ENCODE data around the gene MRPL22.
"Not testable (repeated sequence)": the region's sequence is repeated elsewhere in the genome, so short reads cannot be mapped to it uniquely, and the experiment has no call there.

The MRPL22 gene

DNA sequence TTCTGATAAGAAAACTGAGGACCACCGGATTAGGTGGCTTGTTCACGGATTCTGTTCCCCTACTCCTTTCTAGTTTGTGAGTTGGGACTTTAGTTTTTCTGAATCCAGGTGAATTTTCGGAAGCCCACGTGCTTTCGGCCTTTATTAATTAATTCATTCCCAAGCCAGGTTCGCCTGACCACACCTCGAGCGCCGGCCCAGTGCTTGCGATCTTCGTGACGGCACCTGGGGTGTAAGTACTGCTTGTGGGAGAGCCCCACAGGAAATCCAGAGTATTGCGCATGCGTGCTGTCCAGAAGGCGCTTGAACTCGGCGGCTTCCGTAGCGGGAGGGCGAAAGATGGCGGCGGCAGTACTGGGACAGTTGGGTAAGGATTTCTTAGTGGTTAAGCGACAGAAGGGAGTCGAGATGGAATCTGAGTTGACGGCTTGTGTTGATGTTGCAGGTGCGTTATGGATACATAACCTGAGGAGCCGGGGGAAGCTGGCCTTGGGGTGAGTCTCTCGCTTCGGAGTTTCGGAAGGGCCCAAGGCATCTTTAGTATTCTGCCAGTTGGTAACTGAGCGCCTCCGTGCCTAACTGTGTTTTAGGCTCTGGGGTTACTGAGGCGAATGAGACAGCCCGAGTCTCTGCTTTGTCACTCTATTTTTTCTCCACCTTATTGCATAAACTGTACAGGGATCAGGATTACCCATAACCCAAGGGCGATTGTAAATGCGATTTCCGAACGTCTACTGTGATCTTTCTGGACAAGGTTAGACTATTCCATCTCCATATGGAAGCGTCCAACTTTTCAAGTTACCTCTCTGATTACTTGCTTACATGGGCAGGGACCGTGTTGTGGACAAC is at the start of gene MRPL22:
Gene MRPL22, plus strand, starts transcription at position 302 of the 849 bp plus-strand sequence. Its CDS starts 38 bp downstream, at position 340.
- DNase-seq = peak; percentile 92

DNA sequence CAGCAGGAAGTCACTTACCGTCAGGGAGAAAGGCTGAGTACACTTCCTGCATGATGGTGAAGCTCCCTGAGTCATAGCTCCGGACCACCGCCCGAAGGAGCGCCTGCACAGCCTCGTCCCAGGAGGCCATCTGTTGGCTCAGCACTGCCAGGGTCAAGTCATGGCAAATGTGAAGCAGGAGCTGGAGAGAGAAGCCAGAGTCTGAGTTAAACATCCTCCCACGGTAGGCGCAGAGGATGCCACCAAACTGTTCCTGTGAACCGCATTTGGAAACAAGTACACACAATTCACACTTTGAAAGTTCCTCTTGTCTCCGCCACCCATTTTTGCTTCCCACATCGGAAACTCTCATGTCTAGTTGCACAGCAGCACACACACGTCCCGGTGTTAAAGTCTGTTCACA is 48.5 kb upstream of the MRPL22 start:
- no peak for DNase-seq

DNA sequence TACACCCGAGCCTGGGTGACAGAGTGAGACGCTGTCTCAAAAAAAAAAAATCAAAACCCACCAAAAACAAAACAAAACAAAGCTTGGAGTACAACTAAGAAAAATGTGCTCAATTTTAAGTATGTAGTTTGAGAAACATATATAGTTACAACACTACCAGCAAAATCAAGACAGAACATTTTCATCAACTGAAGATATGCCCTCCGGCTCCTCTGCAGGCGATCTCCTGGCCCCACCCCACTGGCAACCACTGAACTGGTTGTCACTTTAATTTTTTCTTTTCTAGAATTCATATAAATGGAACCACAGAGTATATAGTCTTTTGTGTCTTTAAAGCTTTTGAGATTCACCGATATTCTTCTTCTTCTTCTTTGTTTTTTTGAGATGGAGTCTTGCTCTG is 47.5 kb upstream of the MRPL22 start:
- DNase-seq = no peak

DNA sequence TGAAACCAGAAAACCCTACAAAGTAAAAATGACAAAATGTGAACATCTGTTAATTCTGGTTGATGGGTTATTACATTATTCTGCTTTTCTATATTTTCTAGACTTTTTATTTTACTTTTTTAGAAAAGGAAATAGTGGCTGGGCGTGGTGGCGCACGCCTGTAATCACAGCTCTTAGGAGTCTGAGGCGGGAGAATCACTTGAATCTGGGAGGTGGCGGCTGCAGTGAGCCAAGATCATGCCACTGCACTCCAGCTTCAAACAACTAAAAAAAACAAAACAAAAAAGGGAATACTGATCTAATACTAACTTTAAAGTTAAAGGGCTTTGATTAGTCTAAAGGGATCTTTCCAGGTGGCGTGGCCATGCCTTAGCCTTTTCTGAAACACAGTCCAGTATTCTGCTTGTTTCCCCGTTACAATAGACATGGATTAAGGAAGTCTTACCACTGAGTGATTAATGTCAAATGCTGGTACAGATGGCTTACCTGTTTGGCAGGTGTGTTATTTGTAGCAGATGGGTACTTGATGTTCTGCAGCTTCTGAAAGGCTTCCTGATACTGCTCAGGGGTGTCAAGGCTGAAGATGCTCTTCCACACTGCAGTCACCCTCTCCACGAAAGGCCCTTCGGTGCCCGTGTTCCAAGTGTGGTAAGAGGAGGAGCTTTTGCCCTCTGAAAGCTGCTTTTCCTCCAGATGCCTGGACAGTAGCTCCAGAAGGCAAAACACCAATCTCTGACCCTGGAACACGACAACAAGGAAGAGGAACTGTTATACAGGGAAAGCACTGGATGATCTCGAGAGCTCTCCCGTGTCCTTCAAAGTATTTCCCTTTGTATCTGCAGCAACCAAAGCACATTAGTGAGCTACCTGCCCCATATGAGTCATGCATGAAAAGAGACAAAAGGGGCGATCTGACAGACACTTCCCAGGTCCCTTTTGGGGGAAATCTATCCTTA is 45.0 kb upstream of the MRPL22 start:
- no peak for DNase-seq

DNA sequence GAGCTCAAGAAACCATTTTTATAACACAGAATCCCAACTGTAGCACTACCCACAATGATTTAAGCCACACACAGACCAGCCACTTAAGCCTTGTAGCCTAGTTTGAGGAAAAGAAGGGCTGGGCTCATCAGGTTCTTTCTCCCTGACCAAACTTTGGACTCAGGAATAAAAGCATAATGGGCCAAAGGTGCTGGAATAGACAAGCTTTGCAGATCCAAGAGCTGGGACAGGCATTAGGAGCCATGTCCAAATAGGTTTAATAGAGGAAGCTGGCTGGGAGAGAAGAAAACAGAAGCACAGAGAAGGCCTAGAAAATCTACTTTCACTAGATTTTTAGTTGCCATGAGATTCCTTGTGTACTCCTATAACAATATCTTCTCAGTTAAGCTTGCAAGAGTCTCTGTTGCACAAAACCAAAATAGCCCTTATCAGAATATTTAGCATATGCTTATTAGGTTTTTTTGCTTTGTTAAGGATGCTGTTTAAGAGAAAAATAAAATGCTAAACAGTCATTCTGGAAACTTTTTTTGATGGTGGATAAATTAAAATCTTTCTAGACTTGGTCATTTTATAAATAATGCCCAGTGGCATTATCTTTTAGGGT is 44.2 kb upstream of the MRPL22 start:
- DNase-seq = no peak

DNA sequence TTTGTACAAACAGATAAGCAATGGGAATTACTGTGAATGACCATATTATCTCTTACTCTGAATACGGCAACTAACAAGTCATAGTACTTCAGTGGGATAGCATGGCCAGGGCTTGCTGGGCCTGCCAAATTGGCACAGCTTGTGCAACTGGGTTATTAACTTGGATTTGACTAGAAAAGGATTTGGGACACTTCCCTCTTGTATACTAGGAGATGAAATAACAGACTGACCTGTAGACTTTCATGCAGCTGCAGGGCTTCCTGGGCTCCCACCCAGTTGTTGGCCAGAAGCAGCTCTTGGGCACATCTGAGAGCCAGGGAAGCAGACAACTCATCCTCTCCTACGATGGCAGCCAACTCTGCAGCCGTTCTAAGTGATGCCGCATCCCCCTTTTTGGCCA is 42.7 kb upstream of the MRPL22 start:
- DNase-seq = no peak

DNA sequence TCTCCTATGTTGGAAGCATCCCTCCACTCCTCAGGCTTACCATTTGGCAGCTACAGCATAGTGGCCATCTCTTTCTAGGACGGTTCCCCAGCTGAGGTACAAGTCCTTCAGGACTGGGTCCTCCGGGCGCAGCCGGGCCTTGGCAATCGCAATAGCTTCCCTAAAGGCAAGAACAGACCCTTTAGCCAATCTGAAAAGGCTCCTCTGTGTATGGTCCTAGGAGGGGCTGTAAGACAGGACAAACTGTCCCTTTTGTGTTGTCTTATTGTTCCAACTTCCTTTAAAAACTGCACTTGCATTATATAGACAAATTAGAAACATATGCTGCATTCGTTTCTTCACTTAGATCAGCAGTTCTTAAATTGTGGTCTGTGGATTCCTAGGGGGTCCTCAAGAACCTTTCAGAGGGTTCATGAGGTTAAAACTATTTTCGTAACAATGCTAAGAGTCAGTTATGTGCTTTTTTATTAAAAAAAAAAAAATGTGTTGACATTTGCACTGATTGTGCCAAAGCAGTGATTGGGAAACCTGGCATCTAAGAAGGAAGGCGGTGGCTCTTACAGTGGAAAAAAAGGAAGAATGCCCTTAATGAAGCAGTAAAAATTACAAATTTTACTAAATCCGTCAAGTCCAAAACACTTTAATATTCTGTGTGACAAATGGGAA is 41.6 kb upstream of the MRPL22 start:
- DNase-seq = no peak

DNA sequence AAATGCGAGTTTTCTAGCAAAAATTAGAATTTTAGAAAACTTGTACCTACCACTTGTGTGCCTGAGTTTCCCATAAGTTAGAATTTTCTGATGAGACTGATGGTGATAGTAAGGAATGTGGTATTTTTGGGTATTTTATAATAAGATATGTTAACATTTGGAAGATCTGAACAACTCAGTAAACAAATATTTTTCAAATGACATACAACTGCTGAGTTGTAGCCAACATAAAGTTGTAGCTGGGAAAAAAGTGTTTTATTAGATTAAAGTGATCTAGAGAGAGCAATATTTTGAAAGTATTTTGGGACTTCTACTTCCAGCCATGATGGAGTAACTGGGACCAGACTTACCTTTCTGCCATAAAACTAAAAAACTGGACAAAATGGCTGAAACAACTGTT is 40.8 kb upstream of the MRPL22 start:
- no peak for DNase-seq

DNA sequence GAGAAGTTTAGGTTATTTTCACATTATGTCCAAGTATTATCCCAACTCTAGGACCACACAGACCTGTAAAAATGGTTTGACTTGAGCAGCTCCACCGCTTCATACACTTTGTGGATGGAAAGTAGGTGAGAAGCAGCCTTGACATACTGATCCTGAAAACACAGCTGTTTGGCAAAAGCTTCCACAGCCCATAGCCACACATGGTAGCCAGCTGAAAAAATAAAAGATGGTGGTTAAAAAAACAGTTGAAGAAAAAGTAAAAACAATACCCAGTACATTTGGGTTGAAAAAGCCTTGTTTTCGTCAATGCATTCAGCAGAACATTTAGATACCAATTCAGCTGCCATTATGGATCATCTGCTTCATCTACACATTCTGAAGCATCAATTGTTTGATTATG is 39.6 kb upstream of the MRPL22 start:
- DNase-seq = no peak

DNA sequence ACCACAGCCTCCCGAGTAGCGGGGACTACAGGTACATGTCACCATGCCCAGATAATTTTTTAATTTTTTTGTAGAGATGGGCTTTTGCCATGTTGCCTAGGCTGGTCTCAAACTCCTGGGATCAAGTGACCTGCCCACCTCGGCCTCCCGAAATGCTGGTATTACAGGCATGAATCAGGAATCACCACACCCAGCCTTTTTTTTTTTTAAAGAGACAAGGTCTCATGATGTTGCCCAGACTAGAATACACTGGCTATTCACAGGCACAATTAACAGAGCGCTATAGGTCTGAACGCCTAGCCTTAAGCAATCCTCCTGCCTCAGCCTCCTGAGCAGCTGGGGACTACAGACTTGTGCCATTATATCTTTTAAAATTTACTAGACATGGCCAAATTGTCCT is 39.0 kb upstream of the MRPL22 start:
- DNase-seq = no peak

DNA sequence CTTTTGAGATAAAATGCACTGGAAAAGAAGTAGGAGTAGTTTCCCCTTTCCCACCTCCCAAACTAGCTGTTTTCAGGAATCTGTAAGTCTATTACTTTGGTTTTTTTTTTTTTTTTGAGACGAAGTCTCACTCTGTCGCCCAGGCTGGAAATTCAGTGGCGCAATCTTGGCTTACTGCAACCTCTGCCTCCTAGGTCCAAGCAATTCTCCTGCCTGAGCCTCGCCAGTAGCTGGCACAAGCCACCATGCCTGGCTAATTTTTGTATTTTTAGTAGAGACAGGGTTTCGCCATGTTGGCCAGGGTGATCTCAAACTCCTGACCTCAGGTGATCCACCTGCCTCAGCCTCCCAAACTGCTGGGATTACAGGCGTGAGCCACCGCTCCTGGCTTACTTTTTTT is 35.3 kb upstream of the MRPL22 start:
- not testable (repeated sequence) for DNase-seq

DNA sequence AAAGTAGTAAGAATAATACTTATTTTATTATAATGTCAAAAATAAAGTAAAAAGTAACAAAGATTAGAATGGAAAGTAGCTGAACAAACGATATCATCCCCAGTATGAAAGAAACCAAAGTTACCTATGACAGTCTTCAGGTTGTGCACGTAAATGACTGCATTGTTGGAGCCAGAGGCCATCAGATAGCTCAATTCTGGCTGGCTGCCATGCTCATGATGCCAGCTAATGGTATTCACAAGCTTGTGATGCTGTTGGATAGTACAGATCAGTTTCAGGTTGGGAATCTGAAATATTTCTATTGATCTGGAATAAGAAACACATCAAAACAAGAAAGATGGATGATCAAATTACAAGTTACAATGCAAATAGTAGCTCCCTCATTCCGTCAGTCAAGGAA is 24.0 kb upstream of the MRPL22 start:
- DNase-seq = no peak

DNA sequence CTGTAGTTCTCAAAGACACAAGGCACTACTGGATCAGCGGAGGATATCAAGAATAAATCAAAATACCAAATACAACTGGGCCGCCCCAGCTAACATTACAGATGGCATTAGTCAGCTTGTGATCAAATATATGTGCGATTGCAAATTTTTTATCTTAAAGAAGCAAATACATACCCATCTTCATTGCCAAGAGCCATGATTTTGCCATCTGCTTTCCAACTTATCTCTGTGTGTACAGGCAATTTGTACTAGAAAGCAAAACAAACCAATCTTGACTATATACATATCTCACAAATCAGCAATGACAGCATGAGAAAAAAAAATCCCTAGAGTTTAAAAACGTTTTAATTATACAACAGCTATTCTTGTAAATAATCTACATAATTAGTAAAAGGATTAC is 23.1 kb upstream of the MRPL22 start:
- no peak for DNase-seq

DNA sequence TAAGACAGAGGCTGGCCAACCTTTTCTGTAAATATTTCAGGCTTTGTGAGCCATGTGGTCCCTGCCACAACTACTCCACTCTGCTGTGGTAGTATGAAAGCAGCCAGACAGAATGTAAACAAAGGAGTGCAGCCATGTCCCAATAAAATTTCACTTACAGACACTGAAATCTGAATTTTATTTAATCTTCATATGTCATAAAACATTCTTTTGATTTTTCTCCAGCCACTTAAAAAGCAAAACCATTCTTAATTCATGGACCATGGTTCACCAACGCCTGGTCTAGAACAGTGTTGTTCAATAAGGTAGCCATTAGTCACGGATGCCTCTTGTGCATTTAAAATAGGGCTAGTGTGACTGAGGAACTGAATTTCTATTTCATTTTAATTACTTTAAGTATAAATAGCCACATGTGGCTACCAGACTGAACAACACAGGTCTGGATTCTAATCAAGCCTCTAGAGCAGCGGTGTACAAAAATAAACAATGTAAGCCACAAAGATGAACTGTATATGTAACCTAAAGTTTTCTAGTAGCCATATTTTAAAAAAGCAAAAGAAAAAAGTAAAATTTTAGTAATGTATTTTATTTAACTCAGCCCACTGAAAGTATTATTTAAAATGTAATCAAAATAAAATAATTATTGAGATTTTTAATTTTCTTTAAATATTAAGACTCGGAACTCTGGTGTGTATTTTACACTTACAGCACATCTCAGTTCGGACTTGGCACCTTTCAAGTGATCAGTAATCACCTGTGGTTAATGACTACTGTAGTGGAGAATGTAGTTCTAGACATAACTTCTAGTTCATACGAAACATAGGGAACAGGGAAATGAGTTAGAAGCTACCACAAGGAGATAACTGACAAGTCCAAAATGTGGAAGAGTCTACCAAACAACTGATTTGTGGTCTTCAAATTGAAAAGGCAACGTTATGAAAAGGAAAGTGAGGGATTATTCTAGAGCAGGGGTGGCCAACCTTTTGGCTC is 17.1 kb upstream of the MRPL22 start:
- DNase-seq = no peak

DNA sequence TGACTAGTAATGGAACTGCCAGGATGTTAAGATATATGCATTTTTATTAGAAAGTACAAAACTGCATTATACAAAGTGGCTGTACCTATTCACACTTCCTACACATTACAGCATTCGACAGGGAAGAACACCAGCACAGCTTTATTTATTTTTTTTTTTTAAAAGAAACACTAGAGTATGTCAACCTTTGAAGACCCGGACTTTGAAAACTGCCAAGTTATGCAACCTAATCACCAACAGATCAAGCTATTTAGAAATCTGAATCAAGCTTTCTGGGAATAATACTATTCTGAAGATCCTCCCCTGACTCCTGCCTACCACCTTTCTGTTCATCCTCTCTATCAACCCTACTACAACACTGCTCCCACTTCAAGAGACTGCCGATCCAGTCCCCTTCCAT is 7.3 kb upstream of the MRPL22 start:
- DNase-seq = no peak

DNA sequence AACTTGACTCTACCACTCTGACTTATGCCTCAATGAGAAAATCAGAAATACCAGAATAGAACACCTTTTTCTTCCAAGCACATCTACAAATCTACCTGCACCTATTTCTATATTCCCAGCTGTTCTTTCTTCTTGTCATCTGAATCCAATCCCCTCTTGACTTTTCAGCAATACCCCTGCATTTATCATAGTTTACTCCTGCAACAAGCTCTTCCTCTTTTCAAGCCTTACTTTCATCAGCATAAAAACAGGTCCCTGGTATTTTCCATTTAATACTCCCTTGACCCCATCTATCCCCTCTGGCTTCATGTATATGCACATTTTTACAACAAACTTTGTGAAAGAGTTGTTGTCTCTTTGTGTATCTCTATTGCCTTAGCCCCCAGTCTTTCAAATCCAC is 6.0 kb upstream of the MRPL22 start:
- DNase-seq = no peak

DNA sequence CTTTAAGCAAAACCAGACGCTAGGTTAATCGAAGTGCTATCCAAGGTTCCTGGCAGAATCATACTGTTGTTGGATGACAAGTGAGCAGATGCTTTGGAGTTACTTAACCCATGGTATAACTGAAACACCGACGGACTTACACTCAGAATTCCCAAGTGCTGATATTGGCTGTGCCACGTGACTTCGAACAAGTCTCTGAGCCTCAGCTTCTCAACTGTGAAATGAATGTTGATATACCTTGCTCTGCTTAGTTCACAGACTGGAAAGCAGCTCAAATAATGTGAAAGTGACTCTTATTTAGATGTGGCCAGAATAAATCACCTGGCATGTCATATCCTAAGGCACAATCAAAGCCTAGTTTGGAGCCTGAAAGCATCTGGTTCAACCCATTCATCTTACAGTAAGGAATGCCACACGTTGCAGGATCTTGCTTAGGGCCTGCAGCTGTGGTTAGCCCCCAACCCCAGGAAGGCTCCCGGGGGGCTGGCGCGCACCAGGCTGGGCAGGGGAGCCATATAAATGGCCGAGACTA is 3.6 kb upstream of the MRPL22 start:
- no peak for DNase-seq

DNA sequence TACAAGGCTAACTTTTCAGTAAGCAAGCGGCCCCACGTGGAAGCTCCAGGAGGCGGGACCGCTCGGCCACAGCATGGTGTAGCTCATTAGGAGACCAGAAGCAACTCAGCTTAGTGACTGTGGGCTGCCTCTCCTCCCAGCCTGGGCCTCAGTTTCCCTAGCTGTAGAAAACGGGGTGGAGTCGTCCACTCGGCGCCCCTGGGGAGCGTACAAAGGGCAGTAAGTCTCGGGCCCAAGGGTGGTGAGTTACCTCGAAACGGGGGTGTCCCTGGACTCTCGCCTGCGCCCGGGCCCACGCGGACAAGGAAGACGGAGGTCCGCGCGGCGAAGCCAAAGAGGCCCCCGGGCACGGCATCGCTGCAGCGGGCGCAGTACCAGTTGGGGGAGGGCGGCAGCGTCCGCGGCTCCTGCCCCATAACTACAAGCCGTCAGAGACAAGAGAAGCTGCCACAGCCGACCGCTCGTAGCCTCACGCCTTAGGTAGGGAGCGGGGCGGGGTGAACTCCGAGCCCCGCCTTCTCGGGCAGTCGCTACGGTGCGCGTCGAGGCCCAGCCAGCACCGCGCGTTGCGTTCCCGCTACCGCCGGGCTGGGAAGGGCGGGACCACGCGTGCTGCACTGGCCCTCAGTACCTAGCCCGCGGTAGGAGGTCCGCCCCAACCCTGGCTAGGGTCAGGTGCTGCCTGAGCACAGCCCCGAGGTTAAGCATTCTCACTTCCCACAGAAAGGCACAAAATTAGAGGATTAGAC is 3.0 kb upstream of the MRPL22 start, which contains the start of gene GEMIN5:
Gene GEMIN5, minus strand, starts transcription at position 494 of the 749 bp plus-strand sequence. Its CDS starts 78 bp downstream, at position 416.
- peak; percentile 85 for DNase-seq

DNA sequence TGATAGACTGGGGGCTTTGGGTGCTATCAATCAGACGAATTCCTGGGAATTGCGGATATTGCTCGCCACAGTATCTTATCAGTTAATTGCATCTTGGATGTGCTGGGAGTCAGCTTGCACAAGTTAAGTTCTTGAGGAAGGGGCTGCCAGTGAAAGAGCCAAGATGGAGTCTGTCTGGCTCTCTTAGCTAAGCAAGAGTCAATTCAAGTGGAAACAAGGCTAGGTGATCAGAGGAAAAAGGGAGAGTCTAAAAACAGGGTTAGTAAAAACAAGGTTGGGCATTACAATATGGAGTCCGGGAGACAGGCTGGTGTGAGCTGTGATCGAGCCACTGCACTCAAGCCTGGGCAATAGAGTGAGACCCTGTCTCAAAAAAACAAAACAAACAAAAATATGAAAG is 1.5 kb upstream of the MRPL22 start:
- not testable (repeated sequence) for DNase-seq

DNA sequence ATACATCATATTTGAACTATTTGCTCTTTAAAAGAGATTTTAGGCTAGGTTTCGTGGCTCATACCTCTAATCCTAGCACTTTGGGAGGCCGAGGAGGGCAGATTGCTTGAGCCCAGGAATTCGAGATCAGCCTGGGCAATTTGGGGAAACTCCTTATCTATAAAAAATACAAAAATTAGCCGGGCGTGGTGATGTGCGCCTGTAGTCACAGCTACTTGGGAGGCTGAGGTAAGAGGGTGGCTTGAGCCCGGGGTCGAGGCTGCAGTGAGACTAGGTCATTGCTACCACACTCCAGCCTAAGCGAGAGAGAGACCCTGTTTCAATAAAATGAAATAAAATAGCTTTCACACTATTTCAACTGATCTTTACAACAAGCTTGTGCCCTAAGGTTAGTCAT is 500 bp upstream of the MRPL22 start:
- no peak for DNase-seq

All from HCEC 1CT (cell line).